NCI-H510A (cell line): ENCODE data around the gene CAMSAP1.
"Not testable (repeated sequence)": the region's sequence is repeated elsewhere in the genome, so short reads cannot be mapped to it uniquely, and the experiment has no call there.

ENCODE experiments used
- DNase-seq: peaks from one replicate; lab custom pipeline; 2025; lab: John Stamatoyannopoulos, UW

The CAMSAP1 gene

DNA sequence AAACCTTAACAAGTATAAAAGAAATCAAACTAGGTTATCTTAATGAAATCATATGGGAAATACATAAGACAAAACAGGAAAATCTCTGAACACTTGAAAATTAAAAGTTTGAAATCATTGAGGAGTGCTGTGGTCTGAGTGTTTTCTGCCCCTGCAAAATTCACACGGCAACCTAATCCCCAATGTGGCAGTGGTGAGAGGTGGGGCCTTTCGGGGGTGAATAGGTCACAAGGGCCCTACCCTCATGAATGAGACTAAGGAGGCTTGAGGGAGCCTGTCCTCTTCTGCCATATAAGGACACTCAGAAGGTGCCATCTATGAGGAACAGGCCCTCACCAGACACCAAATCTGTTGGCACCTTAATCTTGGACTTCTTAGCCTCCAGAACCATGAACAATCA, 10.7 kb downstream of the CAMSAP1 start:
- no peak for DNase-seq

DNA sequence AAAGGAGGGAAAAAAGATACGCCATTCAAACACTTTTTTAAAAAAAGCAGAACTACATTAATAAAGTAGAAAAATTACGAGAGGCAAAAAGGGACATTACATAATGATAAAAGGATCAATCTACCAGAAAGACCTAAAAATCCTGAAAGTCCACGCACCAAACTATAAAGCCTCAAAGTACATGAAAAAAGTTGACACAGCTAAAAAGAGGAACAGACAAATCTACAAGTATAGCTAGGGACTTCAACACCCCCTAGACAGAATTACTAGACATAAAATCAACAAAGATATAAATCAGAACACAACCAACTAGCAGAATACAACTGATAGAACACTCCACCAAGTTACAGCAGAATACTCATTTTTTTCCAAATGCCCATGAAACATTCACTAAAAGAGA, 11.1 kb downstream of the CAMSAP1 start:
- DNase-seq = no peak

GRCh38 chr9:135895202-135895848, 12.0 kb downstream of the CAMSAP1 start:
- no peak for DNase-seq

GRCh38 chr9:135893104-135893503, 14.2 kb downstream of the CAMSAP1 start:
- DNase-seq = no peak

GRCh38 chr9:135892327-135892726, 15.0 kb downstream of the CAMSAP1 start:
- DNase-seq = not testable (repeated sequence)

GRCh38 chr9:135891027-135891631, 16.2 kb downstream of the CAMSAP1 start:
- no peak for DNase-seq

DNA sequence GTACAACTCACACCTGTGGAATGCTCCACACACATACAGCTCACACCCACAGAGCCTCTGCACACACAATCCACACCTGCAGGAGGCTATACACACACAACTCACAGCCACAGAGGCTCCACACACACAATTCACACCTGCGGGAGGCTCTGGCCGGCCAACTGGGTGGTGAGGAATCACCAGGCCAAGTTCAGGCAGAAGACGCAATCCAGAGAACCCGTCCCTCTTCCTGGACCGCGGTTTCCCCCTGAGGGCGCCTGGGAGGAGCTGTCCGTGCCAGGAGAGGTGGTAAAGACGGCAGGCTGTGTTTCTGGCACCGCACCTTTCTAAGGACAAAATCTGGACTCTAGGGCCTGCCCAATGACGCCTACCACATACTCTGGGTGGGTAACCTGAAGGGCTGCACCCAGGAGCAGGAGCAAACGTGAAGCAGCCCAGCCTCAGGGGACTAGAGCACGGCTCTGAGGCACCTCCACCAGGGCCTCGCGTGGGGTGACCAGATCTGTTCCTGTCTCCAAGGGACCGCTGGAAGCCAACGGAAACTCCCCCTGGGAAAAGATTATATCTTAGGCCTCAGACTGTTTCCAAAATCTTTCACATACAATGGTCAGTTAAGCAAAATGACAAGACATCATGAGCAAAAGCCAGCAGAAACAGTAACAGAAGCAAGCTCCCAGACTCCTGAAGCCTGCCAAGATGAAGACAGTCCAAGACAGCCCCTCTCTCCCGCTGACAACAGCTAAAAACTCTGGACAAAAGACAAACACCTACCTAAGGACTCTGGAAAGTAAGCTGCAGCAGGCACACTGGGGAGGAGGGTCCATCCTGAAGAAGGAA, 16.9 kb downstream of the CAMSAP1 start:
- DNase-seq = no peak

- DNase-seq = no peak
These were observed 17.7 kb downstream of the CAMSAP1 start for GRCh38 chr9:135889564-135890189.

DNA sequence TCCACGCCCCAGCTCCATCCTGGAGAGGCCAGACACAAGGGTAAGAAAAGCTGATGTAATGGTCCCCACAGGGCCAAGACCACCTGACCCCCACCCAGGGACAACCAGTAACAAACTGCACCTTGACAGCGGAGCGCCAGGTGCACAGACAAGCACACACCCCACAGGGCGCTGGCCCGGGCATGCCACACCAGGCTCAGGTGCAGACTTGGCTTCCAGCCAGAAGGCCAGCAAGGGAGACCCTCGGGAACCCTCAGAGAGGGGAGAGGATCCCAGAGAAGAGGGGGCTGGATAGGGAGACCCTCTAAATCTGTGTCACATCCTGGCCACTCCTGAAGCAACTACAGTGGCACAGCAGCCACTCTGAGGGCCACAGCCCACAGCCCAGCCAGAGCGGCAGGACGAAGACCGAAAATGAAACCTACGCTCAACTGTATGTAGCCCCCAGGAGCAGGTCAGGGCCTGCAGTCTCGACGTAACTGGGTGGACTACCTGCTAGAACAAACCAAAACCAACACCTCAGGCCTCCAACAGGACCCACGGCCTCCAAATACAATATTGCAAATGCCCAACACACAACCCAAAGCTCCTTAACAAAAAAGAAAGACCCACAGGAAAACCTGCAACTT, 18.5 kb downstream of the CAMSAP1 start:
- DNase-seq = peak; percentile 47

GRCh38 chr9:135888126-135888765, 19.1 kb downstream of the CAMSAP1 start:
- no peak for DNase-seq

GRCh38 chr9:135887585-135888050, 19.7 kb downstream of the CAMSAP1 start:
- DNase-seq = peak; percentile 29

- DNase-seq = no peak
These were observed 20.3 kb downstream of the CAMSAP1 start for GRCh38 chr9:135887021-135887507.

DNA sequence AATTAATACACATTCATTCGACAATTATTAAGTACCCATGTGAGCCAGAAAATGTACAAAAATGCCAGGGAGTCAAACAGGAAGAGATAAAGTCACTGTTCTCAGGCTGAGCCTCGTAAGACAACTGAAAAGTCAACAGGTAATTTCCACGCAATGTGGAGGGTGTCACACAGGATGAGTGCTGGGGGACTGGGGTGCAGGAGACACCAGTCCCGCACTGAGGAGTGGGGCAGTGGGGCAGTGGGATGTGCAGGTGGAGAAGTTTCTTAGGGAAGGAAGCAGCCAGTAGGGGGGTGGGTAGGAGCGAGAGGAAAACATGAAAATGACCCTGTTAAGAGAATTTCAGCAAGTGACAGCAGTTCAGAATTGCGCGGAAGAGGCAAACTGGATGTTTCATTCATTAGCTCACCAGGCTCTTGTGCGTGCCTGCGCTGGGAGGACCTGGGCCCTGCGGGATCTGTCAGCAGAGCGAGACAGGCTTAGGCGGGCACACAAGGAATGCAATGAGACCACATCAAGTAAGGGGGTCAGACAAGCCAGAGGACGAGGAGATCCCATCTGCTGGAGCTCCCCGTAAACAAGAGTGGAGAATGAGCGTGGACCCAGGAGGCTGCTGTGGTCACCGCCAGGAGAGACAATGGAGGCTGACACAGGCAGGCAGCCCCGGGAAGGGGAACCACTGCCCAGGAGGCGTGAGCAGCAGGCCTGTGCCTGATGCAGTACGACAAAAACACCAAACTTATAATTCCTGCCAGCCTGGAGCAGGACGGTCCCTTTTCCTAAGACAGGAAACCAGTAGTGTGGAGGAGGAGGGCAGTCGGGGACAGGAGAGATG, 21.0 kb downstream of the CAMSAP1 start:
- DNase-seq = no peak

GRCh38 chr9:135885100-135885853, 22.1 kb downstream of the CAMSAP1 start:
- no peak for DNase-seq

- no peak for DNase-seq
These were observed 22.9 kb downstream of the CAMSAP1 start for GRCh38 chr9:135884328-135885035.

DNA sequence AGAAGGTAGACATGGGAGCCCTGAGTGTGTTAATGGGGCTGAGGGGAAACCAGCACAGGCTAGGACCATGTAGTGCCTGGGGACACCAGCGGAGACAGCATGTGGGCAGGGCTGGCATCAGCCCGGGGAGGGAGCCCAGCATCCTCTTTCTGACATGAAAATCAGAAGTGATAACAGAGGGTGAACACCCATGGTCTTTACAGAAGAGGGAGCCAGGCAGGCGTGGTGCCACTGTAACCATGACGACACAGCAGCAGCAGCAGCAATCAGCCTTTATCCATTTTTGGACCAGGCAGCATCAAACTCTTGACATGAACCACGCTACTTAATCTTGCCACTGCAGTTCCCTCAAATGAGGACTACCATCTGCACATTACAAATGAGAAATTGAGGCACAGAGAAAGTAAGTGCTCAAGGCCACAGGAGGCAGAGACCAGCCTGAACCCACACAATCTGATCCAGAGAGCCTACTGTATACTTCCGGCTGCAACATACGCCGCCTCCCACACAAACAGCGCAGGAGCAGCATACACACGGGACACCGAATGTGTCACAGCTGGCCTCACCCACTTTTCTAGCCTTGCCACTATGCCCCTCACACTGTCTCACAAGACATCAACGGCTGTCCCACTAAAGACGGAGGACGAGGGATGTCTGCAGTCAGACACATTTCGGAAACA, 23.8 kb downstream of the CAMSAP1 start:
- no peak for DNase-seq

DNA sequence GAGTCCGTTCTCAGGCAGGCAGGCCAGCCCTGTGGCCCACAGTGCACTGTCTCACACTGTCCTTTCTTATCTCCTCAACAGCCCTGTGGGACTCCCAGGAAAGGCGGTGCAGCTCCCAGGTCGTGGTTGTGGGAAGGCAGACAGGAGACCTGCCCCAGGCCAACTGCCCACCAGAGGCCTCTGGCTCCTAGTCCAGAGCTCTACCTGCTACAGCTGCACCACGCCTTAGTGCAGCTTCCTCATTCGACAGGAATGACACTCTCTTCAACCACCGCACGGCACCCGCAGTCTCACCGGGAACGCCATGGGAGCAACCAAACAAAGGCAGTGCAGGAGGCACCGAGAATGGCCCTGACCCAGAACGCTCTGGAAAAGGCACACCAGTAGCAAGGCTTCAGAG, 25.3 kb downstream of the CAMSAP1 start:
- DNase-seq = no peak

- no peak for DNase-seq
These were observed 26.9 kb downstream of the CAMSAP1 start for GRCh38 chr9:135880438-135880837.
